H1 (cell line): ENCODE measurements around the gene MEF2B. TPM values are rescaled to one million over a fixed set of nuclear protein-coding genes. Genes with fewer than 3 reads are reported as not detected.

Experiments used
- CTCF ChIA-PET: fragments of 300-600 bp; sonication (Branson Sonifier 250); formaldehyde crosslinking; loops from one replicate; lab custom pipeline; 2021; ENCODE audit not compliant: partially characterized antibody; lab: Charles Lee
- POLR2A ChIA-PET: fragments of 300-600 bp; sonication (Branson Sonifier 250); formaldehyde crosslinking; loops from one replicate; lab custom pipeline; 2021; ENCODE audit warnings: inconsistent platforms; ENCODE audit not compliant: partially characterized antibody; lab: Charles Lee
- DNase-seq, 2 experiments: peaks; one replicate each; pipeline versions ENCODE4 v3.0.0 to v3.0.0-alpha.2; 2010 to 2022; ENCODE audit warnings: low spot score in 2 of 2, low read depth in 1 of 2, mixed read lengths in 1 of 2
- FAIRE-seq: peaks from 2 replicates; lab custom pipeline; 2011; peaks lifted over from hg19 to GRCh38; lab: Jason Lieb, UNC
- H2AFZ ChIP-seq: 2 replicates; pipeline ENCODE4 v1.8.1; 2012; ENCODE audit warnings: low read length, inconsistent platforms
- H2AK5ac ChIP-seq: 2 replicates; pipeline ENCODE4 v1.6.1; 2013; ENCODE audit warnings: low read depth, low read length
- H2BK120ac ChIP-seq: replicated peaks from 2 replicates; pipeline ENCODE3; 2013; ENCODE audit warnings: low read depth, low read length, inconsistent platforms
- H2BK12ac ChIP-seq: 2 replicates; pipeline ENCODE4 v1.6.1; 2013; ENCODE audit warnings: low read depth, low read length
- H2BK15ac ChIP-seq: 2 replicates; pipeline ENCODE4 v1.6.1; 2013; ENCODE audit warnings: low read length
- H2BK20ac ChIP-seq: 2 replicates; pipeline ENCODE4 v1.6.1; 2013; ENCODE audit warnings: low read length
- H2BK5ac ChIP-seq: 2 replicates; pipeline ENCODE4 v1.6.1; 2013; ENCODE audit warnings: low read depth, low read length
- H3K14ac ChIP-seq: 2 replicates; pipeline ENCODE4 v1.6.1; 2013; ENCODE audit warnings: inconsistent platforms; ENCODE audit not compliant: insufficient read length
- H3K18ac ChIP-seq: 2 replicates; pipeline ENCODE4 v1.6.1; 2013; ENCODE audit warnings: low read length; ENCODE audit errors: extremely low read depth
- H3K23ac ChIP-seq: 2 replicates; pipeline ENCODE4 v1.6.1; 2013; ENCODE audit warnings: inconsistent platforms; ENCODE audit not compliant: insufficient read length
- H3K23me2 ChIP-seq: 2 replicates; pipeline ENCODE4 v1.6.1; 2013; ENCODE audit warnings: low read depth, low read length
- H3K27ac ChIP-seq: 2 replicates; pipeline ENCODE4 v1.6.1; 2011; ENCODE audit warnings: low read depth, low read length, inconsistent platforms
- H3K27me3 ChIP-seq, 4 experiments: replicated peaks in 1 of 4; 1 replicate in 1 of 4; 2 replicates in 3 of 4; pipeline versions ENCODE4 v1.6.1 to v1.8.1; 2011 to 2013; ENCODE audit warnings: low read length in 3 of 4, mild to moderate bottlenecking in 3 of 4, inconsistent platforms in 2 of 4, mixed read lengths in 2 of 4, moderate library complexity in 1 of 4; ENCODE audit not compliant: control insufficient read depth in 3 of 4, insufficient read depth in 3 of 4; ENCODE audit errors: extremely low read depth in 1 of 4
- H3K36me3 ChIP-seq, 4 experiments: 2 replicates each; pipeline versions ENCODE4 v1.6.1 to v1.8.1; 2011 to 2013; ENCODE audit warnings: mild to moderate bottlenecking in 4 of 4, low read length in 3 of 4, moderate library complexity in 2 of 4, control low read depth in 1 of 4, inconsistent platforms in 1 of 4; ENCODE audit not compliant: insufficient read depth in 4 of 4, control insufficient read depth in 2 of 4
- H3K4ac ChIP-seq: replicated peaks from 2 replicates; pipeline ENCODE3; 2013; ENCODE audit warnings: low read length, low read depth, mixed read lengths, inconsistent platforms; ENCODE audit not compliant: insufficient read length
- H3K4me1 ChIP-seq, 4 experiments: replicated peaks in 1 of 4; 1 replicate in 1 of 4; 2 replicates in 3 of 4; pipeline versions ENCODE4 v1.6.1 to v1.8.1; 2011 to 2013; ENCODE audit warnings: low read length in 3 of 4, inconsistent platforms in 2 of 4, mixed read lengths in 1 of 4; ENCODE audit not compliant: insufficient read depth in 4 of 4, control insufficient read depth in 3 of 4
- H3K4me2 ChIP-seq, 2 experiments: 2 replicates each; pipeline versions ENCODE4 v1.6.1 to v1.8.1; 2011 to 2013; ENCODE audit warnings: low read depth in 2 of 2, low read length in 2 of 2, control low read depth in 1 of 2, inconsistent platforms in 1 of 2, mild to moderate bottlenecking in 1 of 2; ENCODE audit not compliant: insufficient read depth in 1 of 2
- H3K4me3 ChIP-seq, 4 experiments: fragments of 200-600, 300-600 bp in 1 of 4; sonication (generic), shearing (Covaris generic), sonication (Bioruptor Twin) in 1 of 4; 2 replicates each; pipeline versions ENCODE4 v1.5.1 to v1.8.1; 2011 to 2016; ENCODE audit warnings: low read length in 4 of 4, low read depth in 3 of 4, control low read depth in 2 of 4, inconsistent platforms in 2 of 4, mild to moderate bottlenecking in 2 of 4, mixed read lengths in 1 of 4, moderate library complexity in 1 of 4; ENCODE audit not compliant: insufficient read depth in 2 of 4; ENCODE audit errors: extremely low read depth in 1 of 4
- H3K56ac ChIP-seq: replicated peaks from 2 replicates; pipeline ENCODE3; 2013; ENCODE audit warnings: low read depth, mild to moderate bottlenecking, mixed read lengths, low read length, inconsistent platforms; ENCODE audit not compliant: insufficient read length
- H3K79me1 ChIP-seq: 2 replicates; pipeline ENCODE4 v1.6.1; 2013; ENCODE audit warnings: low read depth, low read length, control low read depth
- H3K79me2 ChIP-seq, 2 experiments: 2 replicates each; pipeline versions ENCODE4 v1.6.1 to v1.8.1; 2012 to 2013; ENCODE audit warnings: low read length in 2 of 2, mild to moderate bottlenecking in 2 of 2, inconsistent platforms in 1 of 2; ENCODE audit not compliant: insufficient read depth in 2 of 2, control insufficient read depth in 1 of 2
- H3K9ac ChIP-seq, 4 experiments: replicated peaks in 1 of 4; 1 replicate in 1 of 4; 2 replicates in 3 of 4; pipeline versions ENCODE4 v1.6.1 to v1.8.1; 2011 to 2013; ENCODE audit warnings: low read depth in 3 of 4, low read length in 3 of 4, control low read depth in 2 of 4, mild to moderate bottlenecking in 2 of 4, moderate library complexity in 2 of 4, inconsistent platforms in 1 of 4; ENCODE audit errors: extremely low read depth in 1 of 4
- H3K9me3 ChIP-seq, 2 experiments: 2 replicates each; pipeline versions ENCODE4 v1.6.1 to v1.8.1; 2012 to 2013; ENCODE audit warnings: mild to moderate bottlenecking in 2 of 2, moderate library complexity in 2 of 2, control low read depth in 1 of 2, inconsistent platforms in 1 of 2, low read depth in 1 of 2, low read length in 1 of 2, mixed read lengths in 1 of 2; ENCODE audit not compliant: insufficient read depth in 2 of 2
- H4K20me1 ChIP-seq, 2 experiments: replicated peaks in 1 of 2; 2 replicates each; pipeline versions ENCODE3 to v1.8.1; 2011 to 2013; ENCODE audit warnings: inconsistent platforms in 2 of 2, low read length in 2 of 2, mild to moderate bottlenecking in 1 of 2; ENCODE audit not compliant: insufficient read depth in 2 of 2, control insufficient read depth in 1 of 2
- H4K5ac ChIP-seq: 2 replicates; pipeline ENCODE4 v1.6.1; 2013; ENCODE audit warnings: low read length, low read depth, mixed read lengths, inconsistent platforms; ENCODE audit not compliant: insufficient read length
- H4K8ac ChIP-seq: 2 replicates; pipeline ENCODE4 v1.8.0; 2013; ENCODE audit warnings: mild to moderate bottlenecking, moderate library complexity, low read length, inconsistent platforms; ENCODE audit not compliant: insufficient read depth; ENCODE audit errors: extremely low read depth
- H4K91ac ChIP-seq: replicated peaks from 2 replicates; pipeline ENCODE3; 2013; ENCODE audit warnings: low read length, mixed read lengths, inconsistent platforms; ENCODE audit not compliant: insufficient read length
- ASH2L ChIP-seq: fragments of 200-600, 300-600 bp; sonication (generic); IDR thresholded peaks from one replicate; pipeline ENCODE4 v1.7.1; 2017; ENCODE audit warnings: low read length
- CHD2 ChIP-seq: IDR thresholded peaks from 2 replicates; pipeline ENCODE4 v1.6.1; 2012; ENCODE audit warnings: low read length, improper control_type of control experiment
- JUND ChIP-seq: IDR thresholded peaks from 2 replicates; pipeline ENCODE4 v1.6.1; 2011; ENCODE audit warnings: mild to moderate bottlenecking, improper control_type of control experiment, low read length
- RFX5 ChIP-seq: IDR thresholded peaks from 2 replicates; pipeline ENCODE4 v1.6.1; 2011; ENCODE audit warnings: low read depth, low read length, improper control_type of control experiment, borderline replicate concordance
- RXRA ChIP-seq: IDR thresholded peaks from 2 replicates; pipeline ENCODE4 v1.6.1; 2011; ENCODE audit warnings: low read depth, mild to moderate bottlenecking, low read length, moderate library complexity; ENCODE audit not compliant: insufficient read depth
- SAP30 ChIP-seq: fragments of 300-600 bp; sonication (generic); IDR thresholded peaks from 2 replicates; pipeline ENCODE4 v1.7.1; 2012; ENCODE audit warnings: low read length, moderate library complexity, mild to moderate bottlenecking, inconsistent platforms; ENCODE audit not compliant: insufficient read depth, insufficient replicate concordance
- SIN3A ChIP-seq, 2 experiments: IDR thresholded peaks in 1 of 2; conservative IDR thresholded peaks in 1 of 2; 2 replicates each; pipeline ENCODE4 v1.6.1; 2011 to 2012; ENCODE audit warnings: low read length in 2 of 2, improper control_type of control experiment in 1 of 2, low read depth in 1 of 2, mild to moderate bottlenecking in 1 of 2
- TCF12 ChIP-seq: IDR thresholded peaks from 2 replicates; pipeline ENCODE4 v1.6.1; 2011; ENCODE audit warnings: low read depth, mild to moderate bottlenecking, low read length
- WGBS, 2 experiments: shearing (Covaris generic) in 1 of 2; methylation state at CpG; one replicate each; pipeline versions ENCODE4 v1.1.6 to v1.1.7; 2013 to 2015; ENCODE audit warnings: low lambda C conversion rate in 2 of 2, mixed read lengths in 2 of 2, inconsistent platforms in 1 of 2, low coverage in 1 of 2, missing lambda C conversion rate in 1 of 2; ENCODE audit not compliant: insufficient replicate concordance in 2 of 2, insufficient coverage in 1 of 2, insufficient read length in 1 of 2; ENCODE audit errors: extremely low coverage in 1 of 2, missing lambda C conversion rate in 1 of 2; 5-methylcytosine and 5-hydroxymethylcytosine counted together
- polyA plus RNA-seq, 7 experiments: library from polyadenylated mRNA; depleted of rRNA in 3 of 7; stranded (reverse) in 5 of 7; unstranded in 2 of 7; fragments of >200 nt in 5 of 7; fragments of 200-250 nt in 2 of 7; gene quantifications; 1 replicate in 5 of 7; 2 replicates in 1 of 7; 4 replicates in 1 of 7; pipeline versions ENCODE4 v1.2.1 to v1.2.3, GENCODE V29; 2011 to 2013; ENCODE audit warnings: missing spikeins in 2 of 7, mixed read lengths in 2 of 7
- total RNA-seq: library from RNA; stranded (reverse); fragmentation: NEBNext Ultra II Directional; extraction: Animal tissue kit (Norgen Biotek cat#: 25700); gene quantifications from 2 replicates; pipeline ENCODE4 v1.2.1, GENCODE V29; 2021
- TF ChIP-seq, protein P1 (sequence below), 3 experiments: IDR thresholded peaks; 1 replicate in 2 of 3; 2 replicates in 1 of 3; pipeline versions ENCODE4 v1.5.1 to v1.6.1; 2011; ENCODE audit warnings: low read length in 3 of 3, mild to moderate bottlenecking in 3 of 3, inconsistent platforms in 2 of 3, low read depth in 1 of 3, moderate library complexity in 1 of 3; ENCODE audit not compliant: insufficient read depth in 1 of 3; ENCODE audit errors: control extremely low read depth in 1 of 3
- TF ChIP-seq, protein P2 (sequence below): IDR thresholded peaks from 2 replicates; pipeline ENCODE4 v1.6.1; 2011; ENCODE audit warnings: low read depth, mild to moderate bottlenecking, low read length; ENCODE audit not compliant: insufficient read depth

The MEF2B gene
- total and polyA plus RNA-seq, 2 of the 8 experiments (the other 6 are each of a cell fraction or from before 2014, with no cell fraction given) = 2.8 to 3.7 TPM

DNA sequence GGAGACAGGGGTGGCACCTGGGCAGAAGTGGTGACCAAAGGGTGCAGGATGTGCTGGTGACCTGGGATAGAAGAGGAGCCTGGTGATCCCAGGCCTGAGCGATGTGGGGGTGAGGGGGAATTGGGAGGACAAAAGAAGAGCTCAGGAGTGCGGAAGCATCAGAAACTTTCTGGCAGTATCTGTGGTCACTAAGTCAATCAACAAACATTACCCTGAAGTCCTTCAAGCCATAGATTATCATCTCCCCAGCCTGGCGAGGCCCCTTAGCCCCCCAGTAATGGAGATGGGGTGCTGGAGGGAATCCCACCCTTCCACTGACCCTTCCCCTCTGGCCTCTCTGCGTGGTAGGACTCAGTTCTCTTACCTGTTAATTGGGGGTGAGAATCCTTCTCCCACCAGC, 10.5 kb downstream of the MEF2B start:
- Histone ChIP-seq H4K91ac (peak overlapping the region; percentile 0), H3K9ac (no peak overlapping the region), H4K5ac (no peak overlapping the region), H2BK5ac (no peak overlapping the region), H2AK5ac (no peak overlapping the region), H3K36me3 (peaks cover 0 to 8% (median 0%) of the 10 kb centered on the region in 4 experiments; a peak in 1 of 8 replicates), H4K20me1 (no peaks in the 10 kb centered on the region), H3K23me2 (peaks cover 4% of the 10 kb centered on the region; the same call in 1 of the 2 replicates), H4K8ac (no peak overlapping the region), H3K27me3 (no peaks in the 10 kb centered on the region; a peak in 1 of 7 replicates), H2BK120ac (no peak overlapping the region), H3K9me3 (no peaks in the 10 kb centered on the region), H3K79me1 (no peaks in the 10 kb centered on the region), H3K27ac (no peak overlapping the region), H3K4ac (no peak overlapping the region), H3K14ac (no peak overlapping the region), H3K4me1 (peaks cover 0 to 8% (median 5%) of the 10 kb centered on the region in 4 experiments; a peak in 4 of 7 replicates), H3K23ac (no peak overlapping the region), H3K4me2 (no peak overlapping the region), H2AFZ (no peak overlapping the region), H3K56ac (no peak overlapping the region), H3K18ac (no peak overlapping the region; the same call in 1 of the 2 replicates), H2BK20ac (0 out of 2 replicates have a peak overlapping the region, but pooled peaks have one; percentile 34), H2BK15ac (no peak overlapping the region), H3K79me2 (no peaks in the 10 kb centered on the region), H3K4me3 (no peak overlapping the region), H2BK12ac (peak overlapping the region; percentile 35; the same call in 1 of the 2 replicates)
- POLR2A ChIA-PET = interaction anchor here (0.8 to 9.4 kb wide), 4 partner anchors 12 to 164 kb away, joined by 3 to 133 read pairs (median 18); partner anchors contain the start of gene MEF2B
- no peak for DNase-seq
- FAIRE-seq = no peak
- CTCF ChIA-PET = interaction anchor here (1.0 to 11.9 kb wide), 6 partner anchors 10 to 183 kb away, joined by 3 to 109 read pairs (median 4); partner anchors contain the start of gene MEF2B
- 90% methylated on average over 4 of the region's 4 CpGs; no CpG with 5 or more reads in 1 of the 2 experiments for WGBS, 2 experiments
- TF ChIP-seq, protein P1, sequence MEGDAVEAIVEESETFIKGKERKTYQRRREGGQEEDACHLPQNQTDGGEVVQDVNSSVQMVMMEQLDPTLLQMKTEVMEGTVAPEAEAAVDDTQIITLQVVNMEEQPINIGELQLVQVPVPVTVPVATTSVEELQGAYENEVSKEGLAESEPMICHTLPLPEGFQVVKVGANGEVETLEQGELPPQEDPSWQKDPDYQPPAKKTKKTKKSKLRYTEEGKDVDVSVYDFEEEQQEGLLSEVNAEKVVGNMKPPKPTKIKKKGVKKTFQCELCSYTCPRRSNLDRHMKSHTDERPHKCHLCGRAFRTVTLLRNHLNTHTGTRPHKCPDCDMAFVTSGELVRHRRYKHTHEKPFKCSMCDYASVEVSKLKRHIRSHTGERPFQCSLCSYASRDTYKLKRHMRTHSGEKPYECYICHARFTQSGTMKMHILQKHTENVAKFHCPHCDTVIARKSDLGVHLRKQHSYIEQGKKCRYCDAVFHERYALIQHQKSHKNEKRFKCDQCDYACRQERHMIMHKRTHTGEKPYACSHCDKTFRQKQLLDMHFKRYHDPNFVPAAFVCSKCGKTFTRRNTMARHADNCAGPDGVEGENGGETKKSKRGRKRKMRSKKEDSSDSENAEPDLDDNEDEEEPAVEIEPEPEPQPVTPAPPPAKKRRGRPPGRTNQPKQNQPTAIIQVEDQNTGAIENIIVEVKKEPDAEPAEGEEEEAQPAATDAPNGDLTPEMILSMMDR (IDR thresholded peaks at IDR 0.05; ENCODE audit: control extremely low read depth in 1 of 3, insufficient read depth in 1 of 3, low read depth in 1 of 3, low read length in 3 of 3) = no peak
- TF ChIP-seq SIN3A (conservative IDR thresholded peaks at IDR 0.05 in 1 of 2, IDR thresholded peaks at IDR 0.05 in 1 of 2; ENCODE audit: low read depth in 1 of 2, low read length in 2 of 2) (no peak), JUND (no peak), SAP30 (no peak), RXRA (no peak), TCF12 (no peak), RFX5 (no peak), ASH2L (no peak), CHD2 (no peak)
- TF ChIP-seq, protein P2, sequence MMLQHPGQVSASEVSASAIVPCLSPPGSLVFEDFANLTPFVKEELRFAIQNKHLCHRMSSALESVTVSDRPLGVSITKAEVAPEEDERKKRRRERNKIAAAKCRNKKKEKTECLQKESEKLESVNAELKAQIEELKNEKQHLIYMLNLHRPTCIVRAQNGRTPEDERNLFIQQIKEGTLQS = no peak
